HG03175 (cell line): ENCODE results near the gene GALC.

Experiments
- ATAC-seq: cut with Tn5 transposase; IDR thresholded peaks from one replicate; pipeline ENCODE4 v1.9.1; 2021; ENCODE audit warnings: mild to moderate bottlenecking, moderate library complexity; ENCODE audit not compliant: unreplicated experiment

GALC gene

GRCh38 chr14:87888136-87888999 lies 104.6 kb downstream of the GALC start:
- no peak for ATAC-seq

DNA sequence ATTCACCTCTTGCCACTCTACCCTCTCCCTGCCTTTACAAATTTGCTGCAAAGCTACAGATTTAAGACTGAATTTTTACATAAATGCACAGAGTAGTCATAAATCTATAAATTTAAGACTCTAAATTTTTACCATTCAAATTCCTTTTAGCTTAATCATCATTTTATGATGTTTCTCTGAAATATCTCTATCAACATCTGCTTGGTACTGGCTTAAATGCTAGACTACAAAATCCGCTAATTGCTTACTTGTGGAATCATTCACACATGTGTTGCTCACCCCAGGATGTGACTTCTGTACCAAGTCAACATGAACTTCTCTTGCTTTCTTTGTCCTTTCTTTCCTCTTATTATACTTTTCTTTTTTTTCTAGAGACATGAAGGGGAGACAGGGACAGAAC lies 109.2 kb downstream of the GALC start:
- ATAC-seq: no peak
